ENCODE data around the gene LIPC. TPM values are rescaled to one million over a fixed set of nuclear protein-coding genes. Genes with fewer than 3 reads are reported as not detected.

Gene LIPC
- total and polyA plus RNA-seq, 10 of the 15 experiments (the other 5 are each of a cell fraction or from before 2014, with no cell fraction given), result 0.06 to 0.31 (median 0.16) TPM; not detected in 1

DNA sequence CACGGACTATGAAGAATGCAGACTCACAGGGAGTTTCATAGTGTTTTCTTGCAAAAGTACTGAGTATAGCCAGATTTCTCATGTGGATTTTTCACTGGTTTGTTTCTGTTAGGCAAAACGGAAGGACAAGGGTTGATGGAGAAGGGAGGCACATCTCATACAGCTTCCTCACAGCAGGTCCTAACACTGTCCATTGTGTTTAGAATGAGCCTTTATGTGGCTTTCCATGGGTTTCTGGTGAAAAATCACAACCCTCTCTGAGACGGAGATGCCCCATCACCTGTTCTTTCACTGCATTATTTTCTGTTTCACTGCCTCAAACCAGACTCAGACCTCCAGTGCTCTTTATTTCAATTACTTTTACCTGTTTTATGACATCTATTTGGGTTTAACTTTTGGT, 25.0 kb upstream of the LIPC start (continued):
- TF ChIP-seq, protein P1, sequence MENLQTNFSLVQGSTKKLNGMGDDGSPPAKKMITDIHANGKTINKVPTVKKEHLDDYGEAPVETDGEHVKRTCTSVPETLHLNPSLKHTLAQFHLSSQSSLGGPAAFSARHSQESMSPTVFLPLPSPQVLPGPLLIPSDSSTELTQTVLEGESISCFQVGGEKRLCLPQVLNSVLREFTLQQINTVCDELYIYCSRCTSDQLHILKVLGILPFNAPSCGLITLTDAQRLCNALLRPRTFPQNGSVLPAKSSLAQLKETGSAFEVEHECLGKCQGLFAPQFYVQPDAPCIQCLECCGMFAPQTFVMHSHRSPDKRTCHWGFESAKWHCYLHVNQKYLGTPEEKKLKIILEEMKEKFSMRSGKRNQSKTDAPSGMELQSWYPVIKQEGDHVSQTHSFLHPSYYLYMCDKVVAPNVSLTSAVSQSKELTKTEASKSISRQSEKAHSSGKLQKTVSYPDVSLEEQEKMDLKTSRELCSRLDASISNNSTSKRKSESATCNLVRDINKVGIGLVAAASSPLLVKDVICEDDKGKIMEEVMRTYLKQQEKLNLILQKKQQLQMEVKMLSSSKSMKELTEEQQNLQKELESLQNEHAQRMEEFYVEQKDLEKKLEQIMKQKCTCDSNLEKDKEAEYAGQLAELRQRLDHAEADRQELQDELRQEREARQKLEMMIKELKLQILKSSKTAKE (IDR thresholded peaks at IDR 0.05; ENCODE audit: low read depth, poor library complexity, severe bottlenecking), result no peak
- no peak for TF ChIP-seq SRF (IDR thresholded peaks at IDR 0.05; ENCODE audit: low read depth in 2 of 2, low read length in 2 of 2)

DNA sequence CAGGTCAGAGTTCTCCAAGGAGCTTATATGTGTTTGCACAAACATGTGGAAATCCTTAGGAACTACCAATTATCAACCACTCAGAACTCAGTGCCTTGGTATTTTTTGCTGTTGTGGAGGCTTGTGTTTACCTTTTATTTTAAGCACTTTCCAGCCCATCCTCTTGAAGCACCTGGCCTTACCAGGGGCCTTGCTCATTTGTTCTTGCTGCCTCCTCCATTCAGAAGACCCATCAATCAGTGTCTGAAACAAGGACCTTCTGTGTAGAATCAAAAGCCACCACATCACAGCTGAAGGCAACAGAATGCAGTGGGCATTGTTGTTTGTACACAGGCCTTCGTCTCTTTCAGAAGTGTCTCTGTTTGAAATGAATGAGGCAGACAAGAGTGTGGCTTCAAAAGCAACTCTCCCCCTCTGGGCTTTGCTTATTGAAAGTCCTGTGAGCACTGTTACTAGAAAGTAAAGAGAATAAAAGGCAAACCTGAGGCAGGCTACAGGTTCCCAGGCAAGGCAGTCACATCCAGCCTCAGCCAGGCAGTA, 24.5 kb upstream of the LIPC start:
- no peak overlapping the region for H2AFZ ChIP-seq (ENCODE audit: control insufficient read depth, low read depth, low read length)
- no peaks in the 10 kb centered on the region for H3K9me3 ChIP-seq (replicated peaks; ENCODE audit: control insufficient read depth, insufficient read depth, low read length)
- H3K4me2 ChIP-seq (ENCODE audit: control insufficient read depth, insufficient read depth), result no peak overlapping the region
- no peak overlapping the region for H3K27ac ChIP-seq (ENCODE audit: control insufficient read depth, insufficient read depth)
- no peak overlapping the region for H3K4me3 ChIP-seq
- FAIRE-seq (no peak), DNase-seq (ENCODE audit: low read depth, low spot score) (no peak), ATAC-seq (no peak)
- no peaks in the 10 kb centered on the region for H4K20me1 ChIP-seq (ENCODE audit: control insufficient read depth, insufficient read depth)
- H3K4me1 ChIP-seq (ENCODE audit: control insufficient read depth, insufficient read depth, low read length), result peaks cover 6% of the 10 kb centered on the region
- RAD21 ChIA-PET (ENCODE audit: unreplicated experiment), result no interaction called here
- H3K36me3 ChIP-seq (ENCODE audit: control insufficient read depth in 2 of 2, insufficient read depth in 2 of 2, low read length in 1 of 2), result no peaks in the 10 kb centered on the region
- H3K27me3 ChIP-seq (replicated peaks in 1 of 2; ENCODE audit: control insufficient read depth in 2 of 2, insufficient read depth in 2 of 2, low read length in 1 of 2), result no peaks in the 10 kb centered on the region
- intact Hi-C loops (cut with micrococcal nuclease; ENCODE audit: unreplicated experiment) (no loop called here), in situ Hi-C loops (cut with MboI) (no loop called here)
- POLR2A ChIA-PET, result no interaction called here
- SMC1A ChIA-PET (ENCODE audit: uncharacterized antibody, unreplicated experiment), result interaction anchor here (0.6 to 1.2 kb wide), 2 partner anchors 33 to 149 kb away, joined by 3 to 4 read pairs; no protein-coding TSS in a partner anchor
- CTCF ChIA-PET, result interaction anchor here (1.3 kb wide), 1 partner anchor 10 kb away, joined by 3 read pairs; no protein-coding TSS in a partner anchor
- no peaks in the 10 kb centered on the region for H3K79me2 ChIP-seq (ENCODE audit: control insufficient read depth, insufficient read depth, low read length)
- 80% methylated on average over 1 of the region's 1 CpG for WGBS (ENCODE audit: insufficient coverage, insufficient replicate concordance, low lambda C conversion rate, missing lambda C conversion rate)
- no TSS peak for BruUV-seq (replicated peaks)
- no peak overlapping the region for H3K9ac ChIP-seq (ENCODE audit: control insufficient read depth, insufficient read depth, low read length)
- no peak for TF ChIP-seq MEF2A (IDR thresholded peaks at IDR 0.05; ENCODE audit: insufficient read depth, low read depth, low read length)
- no peak for TF ChIP-seq MTA2 (IDR thresholded peaks at IDR 0.05; ENCODE audit: low read depth)
- no peak for TF ChIP-seq HDGF (IDR thresholded peaks at IDR 0.05)
- no peak for TF ChIP-seq SMARCA5 (IDR thresholded peaks at IDR 0.05)
- TF ChIP-seq HDAC6 (IDR thresholded peaks at IDR 0.05; ENCODE audit: unreplicated experiment), result no peak
- TF ChIP-seq, protein P2, sequence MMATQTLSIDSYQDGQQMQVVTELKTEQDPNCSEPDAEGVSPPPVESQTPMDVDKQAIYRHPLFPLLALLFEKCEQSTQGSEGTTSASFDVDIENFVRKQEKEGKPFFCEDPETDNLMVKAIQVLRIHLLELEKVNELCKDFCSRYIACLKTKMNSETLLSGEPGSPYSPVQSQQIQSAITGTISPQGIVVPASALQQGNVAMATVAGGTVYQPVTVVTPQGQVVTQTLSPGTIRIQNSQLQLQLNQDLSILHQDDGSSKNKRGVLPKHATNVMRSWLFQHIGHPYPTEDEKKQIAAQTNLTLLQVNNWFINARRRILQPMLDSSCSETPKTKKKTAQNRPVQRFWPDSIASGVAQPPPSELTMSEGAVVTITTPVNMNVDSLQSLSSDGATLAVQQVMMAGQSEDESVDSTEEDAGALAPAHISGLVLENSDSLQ (IDR thresholded peaks at IDR 0.05), result no peak
- TF ChIP-seq, protein P3, sequence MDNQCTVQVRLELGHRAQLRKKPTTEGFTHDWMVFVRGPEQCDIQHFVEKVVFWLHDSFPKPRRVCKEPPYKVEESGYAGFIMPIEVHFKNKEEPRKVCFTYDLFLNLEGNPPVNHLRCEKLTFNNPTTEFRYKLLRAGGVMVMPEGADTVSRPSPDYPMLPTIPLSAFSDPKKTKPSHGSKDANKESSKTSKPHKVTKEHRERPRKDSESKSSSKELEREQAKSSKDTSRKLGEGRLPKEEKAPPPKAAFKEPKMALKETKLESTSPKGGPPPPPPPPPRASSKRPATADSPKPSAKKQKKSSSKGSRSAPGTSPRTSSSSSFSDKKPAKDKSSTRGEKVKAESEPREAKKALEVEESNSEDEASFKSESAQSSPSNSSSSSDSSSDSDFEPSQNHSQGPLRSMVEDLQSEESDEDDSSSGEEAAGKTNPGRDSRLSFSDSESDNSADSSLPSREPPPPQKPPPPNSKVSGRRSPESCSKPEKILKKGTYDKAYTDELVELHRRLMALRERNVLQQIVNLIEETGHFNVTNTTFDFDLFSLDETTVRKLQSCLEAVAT (IDR thresholded peaks at IDR 0.05), result no peak
- TF ChIP-seq CBX3 (IDR thresholded peaks at IDR 0.05; ENCODE audit: borderline replicate concordance, low read depth), result no peak
- no peak for TF ChIP-seq TARDBP (IDR thresholded peaks at IDR 0.05; ENCODE audit: borderline replicate concordance)
- TF ChIP-seq ZNF24 (IDR thresholded peaks at IDR 0.05), result no peak
- no peak for TF ChIP-seq EED (IDR thresholded peaks at IDR 0.05; ENCODE audit: low read depth)
- TF ChIP-seq, protein P4, sequence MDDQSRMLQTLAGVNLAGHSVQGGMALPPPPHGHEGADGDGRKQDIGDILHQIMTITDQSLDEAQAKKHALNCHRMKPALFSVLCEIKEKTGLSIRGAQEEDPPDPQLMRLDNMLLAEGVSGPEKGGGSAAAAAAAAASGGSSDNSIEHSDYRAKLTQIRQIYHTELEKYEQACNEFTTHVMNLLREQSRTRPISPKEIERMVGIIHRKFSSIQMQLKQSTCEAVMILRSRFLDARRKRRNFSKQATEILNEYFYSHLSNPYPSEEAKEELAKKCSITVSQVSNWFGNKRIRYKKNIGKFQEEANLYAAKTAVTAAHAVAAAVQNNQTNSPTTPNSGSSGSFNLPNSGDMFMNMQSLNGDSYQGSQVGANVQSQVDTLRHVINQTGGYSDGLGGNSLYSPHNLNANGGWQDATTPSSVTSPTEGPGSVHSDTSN (IDR thresholded peaks at IDR 0.05; ENCODE audit: insufficient replicate concordance, low read depth, low read length), result no peak
- TF ChIP-seq RAD21 (IDR thresholded peaks at IDR 0.05; ENCODE audit: insufficient read depth, low read depth, low read length), result no peak

Data from GM12878 (cell line).